ENCODE results near the gene ETV3. TPM values are rescaled to one million over a fixed set of nuclear protein-coding genes. Genes with fewer than 3 reads are reported as not detected.

The ETV3 gene
- total RNA-seq, 2 donors from 2014 or later = 9.0 to 12.0 TPM

GRCh38 chr1:157096881-157097280 lies 41.3 kb downstream of the ETV3 start:
- H3K27me3 ChIP-seq = no peaks in the 10 kb centered on the region
- no peak overlapping the region for H3K27ac ChIP-seq
- no peaks in the 10 kb centered on the region for H3K9me3 ChIP-seq
- TF ChIP-seq CTCF (IDR thresholded peaks at IDR 0.05) = no peak
- no peak for DNase-seq (ENCODE audit: low spot score)
- H3K36me3 ChIP-seq = no peaks in the 10 kb centered on the region
- peaks cover 0 to 10% of the 10 kb centered on the region in 2 donors for H3K4me1 ChIP-seq
- H3K4me3 ChIP-seq = no peak overlapping the region

GRCh38 chr1:157095551-157095950 lies 42.6 kb downstream of the ETV3 start:
- Histone ChIP-seq H3K4me1 (peaks cover 0 to 12% of the 10 kb centered on the region in 2 donors), H3K27me3 (no peaks in the 10 kb centered on the region)

GRCh38 chr1:157095091-157095490 lies 43.1 kb downstream of the ETV3 start:
- TF ChIP-seq CTCF (IDR thresholded peaks at IDR 0.05) = no peak

More at GRCh38 chr1:157095551-157095950, 42.6 kb downstream of the ETV3 start:
- no peak overlapping the region for H3K4me3 ChIP-seq
- no peaks in the 10 kb centered on the region for H3K36me3 ChIP-seq
- no peak for DNase-seq (ENCODE audit: low spot score)
- no peak for TF ChIP-seq CTCF (IDR thresholded peaks at IDR 0.05)
- no peaks in the 10 kb centered on the region for H3K9me3 ChIP-seq
- H3K27ac ChIP-seq = no peak overlapping the region

GRCh38 chr1:157092831-157093230 lies 45.4 kb downstream of the ETV3 start:
- H3K27ac ChIP-seq = no peak overlapping the region
- H3K9me3 ChIP-seq = no peaks in the 10 kb centered on the region
- H3K36me3 ChIP-seq = no peaks in the 10 kb centered on the region
- no peak for TF ChIP-seq CTCF (IDR thresholded peaks at IDR 0.05)
- H3K27me3 ChIP-seq = no peaks in the 10 kb centered on the region
- H3K4me3 ChIP-seq = no peak overlapping the region
- H3K4me1 ChIP-seq = peaks cover 0 to 16% of the 10 kb centered on the region in 2 donors
- no peak for DNase-seq (ENCODE audit: low spot score)

More at GRCh38 chr1:157095091-157095490, 43.1 kb downstream of the ETV3 start:
- Histone ChIP-seq H3K4me3 (no peak overlapping the region), H3K36me3 (no peaks in the 10 kb centered on the region), H3K9me3 (no peaks in the 10 kb centered on the region), H3K27me3 (no peaks in the 10 kb centered on the region), H3K4me1 (peaks cover 0 to 16% of the 10 kb centered on the region in 2 donors), H3K27ac (no peak overlapping the region)
- DNase-seq (ENCODE audit: low spot score) = no peak

GRCh38 chr1:157091668-157092273 lies 46.4 kb downstream of the ETV3 start:
- no peaks in the 10 kb centered on the region for H3K9me3 ChIP-seq
- no peak for TF ChIP-seq CTCF (IDR thresholded peaks at IDR 0.05)

GRCh38 chr1:157091186-157091585 lies 47.0 kb downstream of the ETV3 start:
- Histone ChIP-seq H3K4me1 (peaks cover 0 to 16% of the 10 kb centered on the region in 2 donors), H3K27ac (no peak overlapping the region), H3K27me3 (no peaks in the 10 kb centered on the region), H3K9me3 (no peaks in the 10 kb centered on the region), H3K4me3 (no peak overlapping the region), H3K36me3 (no peaks in the 10 kb centered on the region)
- TF ChIP-seq CTCF (IDR thresholded peaks at IDR 0.05) = no peak
- no peak for DNase-seq (ENCODE audit: low spot score)

More at GRCh38 chr1:157091668-157092273, 46.4 kb downstream of the ETV3 start:
- no peak for DNase-seq (ENCODE audit: low spot score)
- no peaks in the 10 kb centered on the region for H3K27me3 ChIP-seq
- H3K27ac ChIP-seq = no peak overlapping the region
- no peak overlapping the region for H3K4me3 ChIP-seq
- peaks cover 0 to 16% of the 10 kb centered on the region in 2 donors for H3K4me1 ChIP-seq
- H3K36me3 ChIP-seq = no peaks in the 10 kb centered on the region

Data from right atrium auricular region (tissue), 2 donors.